Lung (tissue), 12 donors: ENCODE measurements around the gene SLC35F3. TPM values are rescaled to one million over a fixed set of nuclear protein-coding genes. Genes with fewer than 3 reads are reported as not detected.

Experiments
- ATAC-seq: fragments of 200-7000 bp; cut with Tn5 transposase; one replicate; pipeline ENCODE4 v1.9.1; 2020; ENCODE audit warnings: moderate number of reproducible peaks; ENCODE audit not compliant: insufficient read depth, low FRiP score
- DNase-seq, 3 donors: peaks; one replicate each; pipeline ENCODE4 v3.0.0-alpha.2; 2013 to 2017
- H3K27ac ChIP-seq, 2 donors: one replicate each; pipeline ENCODE4 v1.5.1; 2013; ENCODE audit warnings: mild to moderate bottlenecking in 2 of 2, moderate library complexity in 2 of 2, control low read depth in 1 of 2, inconsistent platforms in 1 of 2, low read depth in 1 of 2, low read length in 1 of 2
- H3K27me3 ChIP-seq, 3 donors: one replicate each; pipeline ENCODE4 v1.5.1; 2013; ENCODE audit warnings: low read length in 2 of 3; ENCODE audit not compliant: control insufficient read depth in 3 of 3, insufficient read depth in 3 of 3
- H3K36me3 ChIP-seq, 4 donors: one replicate each; pipeline ENCODE4 v1.5.1; 2013; ENCODE audit warnings: low read length in 4 of 4, mild to moderate bottlenecking in 1 of 4, moderate library complexity in 1 of 4; ENCODE audit not compliant: control insufficient read depth in 4 of 4, insufficient read depth in 4 of 4
- H3K4me1 ChIP-seq, 5 donors: one replicate each; pipeline ENCODE4 v1.5.1; 2013; ENCODE audit warnings: low read length in 5 of 5, mild to moderate bottlenecking in 2 of 5, moderate library complexity in 1 of 5; ENCODE audit not compliant: control insufficient read depth in 5 of 5, insufficient read depth in 5 of 5
- H3K4me3 ChIP-seq: one replicate; pipeline ENCODE4 v1.5.1; 2013; ENCODE audit warnings: mild to moderate bottlenecking, control low read depth, moderate library complexity
- H3K9ac ChIP-seq, 2 donors: one replicate each; pipeline ENCODE4 v1.5.1; 2013; ENCODE audit warnings: low read length in 2 of 2, control low read depth in 1 of 2; ENCODE audit not compliant: insufficient read depth in 1 of 2
- H3K9me3 ChIP-seq, 4 donors: one replicate each; pipeline ENCODE4 v1.5.1; 2013; ENCODE audit warnings: low read length in 3 of 4, mild to moderate bottlenecking in 1 of 4, moderate library complexity in 1 of 4; ENCODE audit not compliant: control insufficient read depth in 4 of 4, insufficient read depth in 3 of 4
- WGBS, 2 donors: extraction: QIAGEN DNeasy Blood & Tissue Kit; methylation state at CpG; one replicate each; pipeline ENCODE4 v1.1.7; 2013; 5-methylcytosine and 5-hydroxymethylcytosine counted together
- polyA plus RNA-seq, 2 donors: library from polyadenylated mRNA; stranded (reverse); fragments of 200-250 nt; gene quantifications; one replicate each; pipeline ENCODE4 v1.2.1, GENCODE V29; 2013
- total RNA-seq, 2 donors: library from RNA; depleted of rRNA in 1 of 2; stranded (reverse); fragments of >200 nt in 1 of 2; gene quantifications; one replicate each; pipeline ENCODE4 v1.2.1, GENCODE V29; 2014 to 2021
- TF ChIP-seq, protein P1 (sequence below): IDR thresholded peaks from 2 replicates; pipeline ENCODE4 v1.5.1; 2012; ENCODE audit warnings: mild to moderate bottlenecking; ENCODE audit errors: control extremely low read depth, extremely low read depth
- donor health status: control.
- donor health status: control.
- donor health status: Bipolar disorder and iron deficiency.
- donor health status: healthy.
- donor health status: DM: yes; HTN: yes; CAD: no.

SLC35F3 gene
- total and polyA plus RNA-seq, 4 donors: 0.09 to 1.4 (median 0.48) TPM

DNA sequence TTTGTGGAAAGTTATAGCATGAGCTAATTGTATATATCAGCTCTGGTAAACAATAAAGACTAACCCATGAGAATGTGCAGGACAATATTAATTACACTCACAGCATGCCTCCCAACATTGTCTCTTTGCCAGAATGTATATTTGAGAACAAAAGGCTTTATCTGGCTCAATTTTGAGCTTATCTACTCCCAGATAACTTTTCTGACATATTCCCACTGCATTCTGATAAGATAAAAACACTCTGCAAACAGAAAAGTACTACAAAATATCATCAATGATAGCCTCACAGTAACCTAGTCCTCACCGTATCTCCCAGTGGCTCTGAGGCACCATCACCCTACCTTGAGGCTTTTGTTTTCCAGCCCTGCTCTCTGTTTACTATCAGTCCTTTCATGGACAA lies 188.6 kb downstream of the SLC35F3 start:
- no peak overlapping the region for H3K9ac ChIP-seq
- peaks cover 0 to 7% (median 0%) of the 10 kb centered on the region in 4 donors for H3K9me3 ChIP-seq
- H3K27ac ChIP-seq: no peak overlapping the region
- ATAC-seq (no peak), DNase-seq (no peak)
- TF ChIP-seq, protein P1, sequence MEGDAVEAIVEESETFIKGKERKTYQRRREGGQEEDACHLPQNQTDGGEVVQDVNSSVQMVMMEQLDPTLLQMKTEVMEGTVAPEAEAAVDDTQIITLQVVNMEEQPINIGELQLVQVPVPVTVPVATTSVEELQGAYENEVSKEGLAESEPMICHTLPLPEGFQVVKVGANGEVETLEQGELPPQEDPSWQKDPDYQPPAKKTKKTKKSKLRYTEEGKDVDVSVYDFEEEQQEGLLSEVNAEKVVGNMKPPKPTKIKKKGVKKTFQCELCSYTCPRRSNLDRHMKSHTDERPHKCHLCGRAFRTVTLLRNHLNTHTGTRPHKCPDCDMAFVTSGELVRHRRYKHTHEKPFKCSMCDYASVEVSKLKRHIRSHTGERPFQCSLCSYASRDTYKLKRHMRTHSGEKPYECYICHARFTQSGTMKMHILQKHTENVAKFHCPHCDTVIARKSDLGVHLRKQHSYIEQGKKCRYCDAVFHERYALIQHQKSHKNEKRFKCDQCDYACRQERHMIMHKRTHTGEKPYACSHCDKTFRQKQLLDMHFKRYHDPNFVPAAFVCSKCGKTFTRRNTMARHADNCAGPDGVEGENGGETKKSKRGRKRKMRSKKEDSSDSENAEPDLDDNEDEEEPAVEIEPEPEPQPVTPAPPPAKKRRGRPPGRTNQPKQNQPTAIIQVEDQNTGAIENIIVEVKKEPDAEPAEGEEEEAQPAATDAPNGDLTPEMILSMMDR: no peak
- H3K4me3 ChIP-seq: no peak overlapping the region
- 59 to 79% methylated on average over 1 of the region's 1 CpG for WGBS, 2 donors
- peaks cover 0 to 26% (median 15%) of the 10 kb centered on the region in 5 donors for H3K4me1 ChIP-seq
- no peaks in the 10 kb centered on the region for H3K36me3 ChIP-seq
- H3K27me3 ChIP-seq: no peaks in the 10 kb centered on the region

DNA sequence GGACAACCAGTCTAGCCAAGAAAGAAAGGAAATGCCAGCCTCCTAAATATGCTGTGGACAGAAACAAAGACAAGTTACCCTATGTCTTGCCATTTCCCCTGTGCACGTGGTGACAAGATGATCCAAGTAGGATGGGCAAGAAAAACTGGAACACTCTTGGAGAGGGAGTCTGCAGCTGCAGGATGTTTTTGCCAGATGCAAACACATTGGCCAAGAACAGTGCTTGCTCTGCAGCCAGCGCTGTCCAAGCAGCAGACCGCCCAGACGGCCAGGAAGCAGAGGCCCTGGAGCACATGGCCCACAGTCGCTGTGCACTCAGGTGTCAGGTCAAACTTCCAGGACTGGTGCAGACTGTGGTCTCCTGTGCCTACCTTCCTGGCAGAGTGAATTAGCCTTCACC lies 189.3 kb downstream of the SLC35F3 start:
- DNase-seq (peak; percentile 64 to 91 (median 75)), ATAC-seq (no peak)
- Histone ChIP-seq H3K4me1 (peaks cover 0 to 26% (median 15%) of the 10 kb centered on the region in 5 donors), H3K27ac (no peak overlapping the region), H3K36me3 (no peaks in the 10 kb centered on the region), H3K4me3 (no peak overlapping the region), H3K9ac (no peak overlapping the region), H3K27me3 (no peaks in the 10 kb centered on the region), H3K9me3 (peaks cover 0 to 8% (median 0%) of the 10 kb centered on the region in 4 donors)
- TF ChIP-seq, protein P1: no peak
- 45 to 48% methylated on average over 5 of the region's 5 CpGs for WGBS, 2 donors

DNA sequence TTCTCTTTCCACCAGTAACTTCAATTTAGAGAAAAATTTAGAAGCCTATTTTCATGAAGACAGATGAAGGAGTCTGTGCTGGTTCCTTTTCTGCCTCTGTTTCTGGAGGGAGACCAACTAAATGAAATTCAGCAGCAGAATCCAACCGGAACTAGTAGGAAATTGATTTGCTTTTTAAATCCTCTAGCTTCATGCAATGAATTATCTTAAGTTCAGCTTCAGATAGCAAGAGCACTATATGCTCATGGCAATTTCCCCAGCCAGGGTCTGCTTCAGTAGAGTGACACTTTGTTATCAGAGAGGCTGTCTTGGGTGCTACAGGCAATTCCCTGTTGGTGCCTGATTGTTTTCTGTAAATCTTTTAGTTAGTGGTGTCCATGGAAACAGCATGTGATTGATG lies 189.7 kb downstream of the SLC35F3 start:
- no peaks in the 10 kb centered on the region for H3K27me3 ChIP-seq
- peak in 1 of 3 donors; percentile 37 for DNase-seq
- H3K9me3 ChIP-seq: peaks cover 0 to 8% (median 0%) of the 10 kb centered on the region in 4 donors
- WGBS, 2 donors: 69 to 76% methylated on average over 1 of the region's 1 CpG
- no peak for ATAC-seq
- no peak overlapping the region for H3K9ac ChIP-seq
- no peak overlapping the region for H3K27ac ChIP-seq
- TF ChIP-seq, protein P1: no peak
- H3K36me3 ChIP-seq: no peaks in the 10 kb centered on the region
- no peak overlapping the region for H3K4me3 ChIP-seq
- H3K4me1 ChIP-seq: peaks cover 0 to 26% (median 15%) of the 10 kb centered on the region in 5 donors

DNA sequence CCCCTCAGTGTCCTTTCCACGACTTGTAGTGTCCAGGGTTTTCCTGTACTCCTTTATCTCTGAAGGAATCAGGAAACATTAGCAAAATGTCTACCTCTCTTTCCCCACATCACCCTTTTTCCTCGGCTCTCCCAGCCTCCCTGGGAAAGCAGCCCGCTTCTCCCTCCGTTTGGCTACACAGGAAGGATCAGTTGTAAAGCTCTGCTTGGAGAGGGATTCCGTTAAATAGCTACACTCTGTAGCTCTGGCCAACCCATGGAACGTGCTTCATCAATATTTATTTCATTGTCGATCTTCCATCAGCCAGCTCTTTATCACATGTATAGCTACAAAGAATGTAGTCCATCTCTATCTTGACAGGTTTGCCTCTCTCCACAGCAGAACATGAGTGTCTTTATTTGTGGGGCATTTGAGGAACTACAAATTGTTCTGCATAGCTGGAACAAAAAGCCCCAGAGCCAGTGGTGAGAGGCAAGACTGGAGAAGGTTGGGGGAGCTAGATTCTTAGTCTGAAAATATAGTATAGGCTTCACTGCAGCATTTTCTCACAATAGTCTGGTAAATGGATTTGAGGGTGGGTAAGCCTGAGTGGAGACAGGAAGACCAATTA lies 191.8 kb downstream of the SLC35F3 start:
- H3K9ac ChIP-seq: no peak overlapping the region
- no peak overlapping the region for H3K4me3 ChIP-seq
- peaks cover 0 to 26% (median 15%) of the 10 kb centered on the region in 5 donors for H3K4me1 ChIP-seq
- ATAC-seq (no peak), DNase-seq (no peak)
- H3K27me3 ChIP-seq: peaks cover 0 to 7% (median 0%) of the 10 kb centered on the region in 3 donors
- peaks cover 0 to 3% (median 0%) of the 10 kb centered on the region in 4 donors for H3K9me3 ChIP-seq
- H3K27ac ChIP-seq: no peak overlapping the region
- TF ChIP-seq, protein P1: no peak
- H3K36me3 ChIP-seq: no peaks in the 10 kb centered on the region
- 45 to 68% methylated on average over 7 of the region's 7 CpGs for WGBS, 2 donors
